Measurements from ENCODE around the gene KRTAP4-5.

The KRTAP4-5 gene

GRCh38 chr17:41150026-41150425 is 401 bp upstream of the KRTAP4-5 start:
- TF ChIP-seq FOXP2 (optimal IDR thresholded peaks at IDR 0.05; ENCODE audit: borderline replicate concordance, extremely low read depth, extremely low read length, insufficient read depth) (no peak), POLR2AphosphoS5 (IDR thresholded peaks at IDR 0.05; ENCODE audit: low read depth, low read length) (no peak), REST (IDR thresholded peaks at IDR 0.05; ENCODE audit: insufficient read depth in 1 of 2, low read depth in 2 of 2, low read length in 2 of 2) (no peak), TAF1 (IDR thresholded peaks at IDR 0.05; ENCODE audit: borderline replicate concordance, insufficient read depth, low read length) (no peak), SIN3A (IDR thresholded peaks at IDR 0.05; ENCODE audit: borderline replicate concordance, insufficient read depth, low read length) (no peak)

GRCh38 chr17:41147531-41148204 is 2.0 kb downstream of the KRTAP4-5 start:
- TF ChIP-seq POLR2AphosphoS5 (IDR thresholded peaks at IDR 0.05; ENCODE audit: low read depth, low read length) (no peak), SIN3A (IDR thresholded peaks at IDR 0.05; ENCODE audit: borderline replicate concordance, insufficient read depth, low read length) (no peak), FOXP2 (optimal IDR thresholded peaks at IDR 0.05; ENCODE audit: borderline replicate concordance, extremely low read depth, extremely low read length, insufficient read depth) (no peak), REST (IDR thresholded peaks at IDR 0.05; ENCODE audit: insufficient read depth in 1 of 2, low read depth in 2 of 2, low read length in 2 of 2) (no peak), TAF1 (IDR thresholded peaks at IDR 0.05; ENCODE audit: borderline replicate concordance, insufficient read depth, low read length) (no peak)

GRCh38 chr17:41145261-41145660 is 4.4 kb downstream of the KRTAP4-5 start:
- TF ChIP-seq SIN3A (IDR thresholded peaks at IDR 0.05; ENCODE audit: borderline replicate concordance, insufficient read depth, low read length) = no peak
- TF ChIP-seq FOXP2 (optimal IDR thresholded peaks at IDR 0.05; ENCODE audit: borderline replicate concordance, extremely low read depth, extremely low read length, insufficient read depth) = no peak
- no peak for TF ChIP-seq REST (IDR thresholded peaks at IDR 0.05; ENCODE audit: insufficient read depth in 1 of 2, low read depth in 2 of 2, low read length in 2 of 2)
- no peak for TF ChIP-seq TAF1 (IDR thresholded peaks at IDR 0.05; ENCODE audit: borderline replicate concordance, insufficient read depth, low read length)
- no peak for TF ChIP-seq POLR2AphosphoS5 (IDR thresholded peaks at IDR 0.05; ENCODE audit: low read depth, low read length)

- TF ChIP-seq POLR2AphosphoS5 (IDR thresholded peaks at IDR 0.05; ENCODE audit: low read depth, low read length) (no peak), REST (IDR thresholded peaks at IDR 0.05; ENCODE audit: insufficient read depth in 1 of 2, low read depth in 2 of 2, low read length in 2 of 2) (no peak), FOXP2 (optimal IDR thresholded peaks at IDR 0.05; ENCODE audit: borderline replicate concordance, extremely low read depth, extremely low read length, insufficient read depth) (no peak), TAF1 (IDR thresholded peaks at IDR 0.05; ENCODE audit: borderline replicate concordance, insufficient read depth, low read length) (no peak), SIN3A (IDR thresholded peaks at IDR 0.05; ENCODE audit: borderline replicate concordance, insufficient read depth, low read length) (no peak)
Observed at GRCh38 chr17:41144846-41145245, 4.8 kb downstream of the KRTAP4-5 start.

All from PFSK-1 (cell line).